Measurements from ENCODE around the gene ANKH. TPM values are rescaled to one million over a fixed set of nuclear protein-coding genes. Genes with fewer than 3 reads are reported as not detected.

ANKH gene
- total and polyA plus RNA-seq, 2 experiments from 2014 or later: 27.6 to 29.9 TPM

GRCh38 chr5:14906628-14907027 is 35.0 kb upstream of the ANKH start:
- Histone ChIP-seq H3K27ac (no peak overlapping the region), H3K27me3 (no peaks in the 10 kb centered on the region), H3K4me2 (no peak overlapping the region), H3K79me2 (no peaks in the 10 kb centered on the region), H3K4me3 (no peak overlapping the region), H4K20me1 (ENCODE audit: insufficient read depth, poor library complexity, severe bottlenecking) (no peaks in the 10 kb centered on the region), H3K36me3 (replicated peaks; ENCODE audit: insufficient read depth, low read depth) (no peaks in the 10 kb centered on the region), H3K4me1 (ENCODE audit: insufficient read depth) (no peaks in the 10 kb centered on the region), H3K9me3 (ENCODE audit: low read depth) (no peaks in the 10 kb centered on the region), H3K9me2 (replicated peaks; ENCODE audit: insufficient read depth) (no peaks in the 10 kb centered on the region), H2AFZ (no peak overlapping the region)
- DNase-seq (ENCODE audit: low spot score): no peak
- WGBS (ENCODE audit: low lambda C conversion rate, missing lambda C conversion rate): 94% methylated on average over 3 of the region's 3 CpGs
- no peak for TF ChIP-seq CTCF (IDR thresholded peaks at IDR 0.05; ENCODE audit: poor library complexity)

- H2AFZ ChIP-seq: no peak overlapping the region
- no peaks in the 10 kb centered on the region for H3K79me2 ChIP-seq
Observed at GRCh38 chr5:14902826-14903560, 31.4 kb upstream of the ANKH start.

GRCh38 chr5:14901462-14902051 is 30.0 kb upstream of the ANKH start:
- Histone ChIP-seq H3K9me3 (ENCODE audit: low read depth) (no peaks in the 10 kb centered on the region), H2AFZ (no peak overlapping the region), H3K4me1 (ENCODE audit: insufficient read depth) (peaks cover 7% of the 10 kb centered on the region), H3K4me2 (peak overlapping the region; percentile 20), H3K36me3 (replicated peaks; ENCODE audit: insufficient read depth, low read depth) (no peaks in the 10 kb centered on the region), H3K9me2 (replicated peaks; ENCODE audit: insufficient read depth) (no peaks in the 10 kb centered on the region), H3K27ac (peak overlapping the region; percentile 68), H4K20me1 (ENCODE audit: insufficient read depth, poor library complexity, severe bottlenecking) (no peaks in the 10 kb centered on the region), H3K79me2 (no peaks in the 10 kb centered on the region), H3K27me3 (no peaks in the 10 kb centered on the region), H3K4me3 (no peak overlapping the region)
- TF ChIP-seq EZH2 (IDR thresholded peaks at IDR 0.05; ENCODE audit: borderline replicate concordance) (no peak), CTCF (IDR thresholded peaks at IDR 0.05; ENCODE audit: poor library complexity) (no peak), EZH2phosphoT487 (IDR thresholded peaks at IDR 0.05; ENCODE audit: low read depth, severe bottlenecking, unreplicated experiment) (no peak)
- WGBS (ENCODE audit: low lambda C conversion rate, missing lambda C conversion rate): 40% methylated on average over 7 of the region's 7 CpGs
- DNase-seq (ENCODE audit: low spot score): peak; percentile 42

More at GRCh38 chr5:14902826-14903560, 31.4 kb upstream of the ANKH start:
- Histone ChIP-seq H4K20me1 (ENCODE audit: insufficient read depth, poor library complexity, severe bottlenecking) (no peaks in the 10 kb centered on the region), H3K4me2 (no peak overlapping the region), H3K4me3 (no peak overlapping the region), H3K4me1 (ENCODE audit: insufficient read depth) (peaks cover 7% of the 10 kb centered on the region), H3K9me2 (replicated peaks; ENCODE audit: insufficient read depth) (no peaks in the 10 kb centered on the region), H3K36me3 (replicated peaks; ENCODE audit: insufficient read depth, low read depth) (no peaks in the 10 kb centered on the region), H3K27ac (no peak overlapping the region), H3K9me3 (ENCODE audit: low read depth) (no peaks in the 10 kb centered on the region), H3K27me3 (no peaks in the 10 kb centered on the region)
- DNase-seq (ENCODE audit: low spot score): no peak
- TF ChIP-seq EZH2phosphoT487 (IDR thresholded peaks at IDR 0.05; ENCODE audit: low read depth, severe bottlenecking, unreplicated experiment): no peak
- no peak for TF ChIP-seq CTCF (IDR thresholded peaks at IDR 0.05; ENCODE audit: poor library complexity)
- TF ChIP-seq EZH2 (IDR thresholded peaks at IDR 0.05; ENCODE audit: borderline replicate concordance): no peak
- WGBS (ENCODE audit: low lambda C conversion rate, missing lambda C conversion rate): 93% methylated on average over 14 of the region's 14 CpGs
